Activated CD4-positive, CD25-positive, alpha-beta regulatory T cell treated with anti-CD3 and anti-CD28 coated beads, Interleukin-2, amount 50 U/mL, for 16 hours (primary cell): Measurements from ENCODE around the gene SEC14L6.
"Not testable (repeated sequence)": the region's sequence is repeated elsewhere in the genome, so short reads cannot be mapped to it uniquely, and the experiment has no call there.

ENCODE experiments used
- DNase-seq: peaks from one replicate; pipeline ENCODE4 v3.0.0-alpha.2; 2020; ENCODE audit warnings: low read depth, low spot score

The SEC14L6 gene

DNA sequence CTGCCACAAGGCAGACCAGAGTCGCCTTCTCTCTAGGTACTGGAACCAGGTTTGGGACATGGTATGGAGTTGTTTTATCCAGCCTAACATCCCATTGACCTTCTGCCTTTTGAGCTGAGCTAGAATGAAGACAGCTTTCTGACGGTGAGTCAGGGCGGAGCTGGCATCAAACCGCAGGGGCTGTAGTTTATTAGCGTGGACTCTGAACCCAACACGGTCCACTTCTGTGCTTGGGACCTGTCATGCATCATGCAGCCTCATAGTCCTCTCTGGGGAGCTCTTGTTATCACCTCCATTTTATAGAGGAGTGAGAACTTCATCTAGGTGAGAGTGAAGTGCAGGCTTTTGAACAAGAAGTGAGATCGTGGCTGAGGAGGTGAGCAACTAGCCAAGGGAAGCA lies 19.6 kb upstream of the SEC14L6 start:
- DNase-seq = no peak

DNA sequence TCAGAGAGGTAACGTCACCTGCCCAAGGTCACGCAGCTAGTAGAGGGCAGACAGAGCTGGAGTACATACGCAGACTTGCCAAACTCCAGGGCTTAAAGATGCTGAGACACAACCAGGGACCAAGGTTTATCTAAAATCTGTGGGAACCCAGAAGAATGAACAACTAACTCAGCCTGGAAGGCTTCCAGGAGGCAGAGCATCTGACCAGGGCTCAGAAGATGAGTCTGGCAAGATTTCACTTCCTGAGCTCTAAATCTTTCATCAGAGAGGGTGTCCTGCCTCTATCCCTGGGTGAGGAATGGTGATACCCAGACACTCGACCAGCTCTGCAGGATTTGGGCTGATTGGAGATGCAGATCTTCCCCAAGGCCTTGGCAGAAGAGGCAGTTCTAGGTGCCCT lies 18.8 kb upstream of the SEC14L6 start:
- DNase-seq = no peak

DNA sequence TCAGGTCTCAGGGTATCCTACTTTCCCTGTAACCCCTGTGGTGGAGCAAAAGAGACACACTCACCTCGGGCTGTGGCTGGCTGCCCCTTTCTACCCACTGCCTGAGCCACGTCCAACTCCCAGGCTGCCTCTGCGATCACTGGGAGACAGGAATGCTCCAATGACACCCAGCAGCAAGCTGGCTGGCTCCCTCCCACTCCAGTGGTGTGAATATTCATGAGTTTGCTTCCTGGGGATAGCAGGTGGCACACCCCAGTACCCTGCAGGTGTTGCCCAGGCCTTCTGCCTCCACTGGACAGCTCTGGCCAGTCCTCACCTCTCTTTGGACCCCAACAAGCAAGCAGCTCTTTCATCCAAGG lies 18.2 kb upstream of the SEC14L6 start:
- no peak for DNase-seq

DNA sequence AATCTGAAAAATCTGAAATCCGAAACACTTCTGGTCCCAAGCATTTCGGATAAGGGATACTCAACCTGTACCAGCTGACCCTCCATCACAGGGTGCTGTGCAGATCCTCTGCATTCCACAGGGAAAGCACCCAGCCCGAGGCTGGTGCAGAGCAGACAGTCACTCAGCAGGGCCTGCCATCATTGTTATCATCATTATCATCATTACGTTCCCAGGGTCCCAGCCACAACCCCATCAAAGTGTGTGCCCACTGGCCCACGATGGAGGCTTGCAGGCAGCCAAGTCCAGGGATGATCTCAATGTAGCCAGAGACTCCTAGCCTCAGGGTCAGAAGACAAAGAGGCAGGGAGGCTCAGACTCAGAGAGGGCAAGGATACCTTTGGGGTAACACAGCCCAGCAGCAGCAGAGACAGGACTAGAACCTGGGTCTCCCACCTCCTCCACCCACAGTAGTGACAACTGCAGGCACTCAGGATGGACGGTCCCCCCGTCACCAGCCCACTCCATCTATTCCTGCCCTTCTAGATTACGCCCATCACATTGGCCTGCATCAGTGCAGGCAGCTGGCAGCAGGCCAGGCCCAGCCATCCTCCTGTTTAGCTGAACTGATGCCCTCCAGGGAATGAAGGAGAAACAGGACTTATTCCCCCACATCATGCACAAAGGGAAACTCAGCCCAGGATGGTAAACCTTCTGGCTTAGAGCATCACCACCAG lies 17.7 kb upstream of the SEC14L6 start:
- DNase-seq = no peak

DNA sequence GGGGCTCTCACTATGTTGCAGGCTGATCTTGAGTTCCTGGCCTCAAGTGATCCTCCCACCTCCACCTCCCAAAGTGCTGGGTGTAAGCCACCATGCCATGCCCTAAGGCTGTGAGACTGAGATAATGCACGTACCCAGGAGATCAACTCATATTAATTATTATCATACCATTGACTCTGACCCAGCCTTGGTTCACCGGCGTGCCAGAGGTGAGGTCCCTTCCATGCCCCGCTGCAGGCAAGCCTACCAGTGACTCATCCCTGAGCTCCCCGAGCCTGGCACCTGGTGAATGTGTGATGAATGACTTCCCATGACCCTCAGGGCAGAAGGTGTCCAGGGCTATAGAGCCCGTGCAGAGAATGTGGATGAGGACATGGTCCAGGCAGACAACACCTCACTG lies 15.8 kb upstream of the SEC14L6 start:
- DNase-seq = no peak

DNA sequence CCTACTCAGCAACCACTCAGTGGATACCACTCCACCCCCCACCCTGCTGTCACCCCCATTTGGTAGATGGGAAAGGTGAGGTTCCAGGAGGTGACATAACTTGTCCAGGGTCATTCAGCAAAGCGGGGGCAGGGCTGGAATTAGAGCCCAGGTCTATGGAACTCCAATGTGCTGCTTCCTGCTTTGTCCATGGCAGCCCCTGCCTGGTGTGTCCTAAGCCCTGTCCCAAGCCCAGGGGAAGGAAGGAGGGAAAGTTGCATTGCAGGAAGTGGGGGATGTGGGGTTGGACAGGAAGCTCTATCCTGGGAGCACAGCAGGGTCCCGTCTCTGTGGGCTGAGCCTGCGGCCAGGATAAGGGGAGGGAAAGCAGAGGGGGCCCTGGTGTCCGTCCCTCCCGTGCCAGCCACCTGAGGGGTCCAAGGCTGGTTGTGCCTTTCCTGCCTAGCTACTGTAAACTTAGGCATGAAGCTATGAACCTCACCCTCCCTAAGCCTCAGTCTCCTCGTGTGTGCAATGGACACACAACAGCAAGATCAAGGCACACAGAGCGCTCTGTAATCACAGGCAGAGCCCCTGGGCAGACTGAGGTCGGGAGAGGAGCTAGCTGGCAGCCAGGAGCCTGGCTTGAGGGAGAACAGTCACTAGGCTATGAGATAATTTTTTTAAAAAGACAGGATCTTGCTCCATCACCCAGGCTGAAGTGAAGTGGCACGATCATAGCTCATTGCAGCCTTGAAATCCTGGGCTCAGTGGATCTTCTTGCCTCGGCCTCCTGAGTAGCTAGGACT lies 15.1 kb upstream of the SEC14L6 start:
- no peak for DNase-seq

DNA sequence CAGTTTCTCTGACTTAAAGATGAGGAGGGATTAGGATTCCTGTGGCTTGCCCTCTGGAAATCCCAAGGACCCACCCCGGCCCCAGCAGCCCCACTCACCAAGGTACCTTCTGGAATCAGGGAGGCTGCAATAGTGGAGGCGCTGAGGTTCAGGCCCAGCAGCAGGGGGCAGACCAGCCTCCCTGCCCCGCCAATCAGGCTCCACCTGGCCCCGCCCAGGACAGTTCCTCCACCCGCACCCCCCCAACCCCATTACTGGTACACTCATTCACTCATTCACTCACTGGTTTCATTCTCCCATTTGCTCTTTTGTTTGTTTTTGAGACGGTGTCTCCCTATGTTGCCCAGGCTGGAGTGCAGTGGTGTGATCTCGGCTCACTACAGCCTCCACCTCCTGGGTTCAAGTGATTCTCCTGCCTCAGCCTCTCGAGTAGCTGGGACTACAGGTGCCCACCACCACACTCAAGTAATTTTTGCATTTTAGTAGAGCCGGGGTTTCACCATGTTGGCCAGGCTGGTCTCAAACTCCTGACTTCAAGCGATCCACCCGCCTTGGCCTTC lies 14.2 kb upstream of the SEC14L6 start:
- not testable (repeated sequence) for DNase-seq

DNA sequence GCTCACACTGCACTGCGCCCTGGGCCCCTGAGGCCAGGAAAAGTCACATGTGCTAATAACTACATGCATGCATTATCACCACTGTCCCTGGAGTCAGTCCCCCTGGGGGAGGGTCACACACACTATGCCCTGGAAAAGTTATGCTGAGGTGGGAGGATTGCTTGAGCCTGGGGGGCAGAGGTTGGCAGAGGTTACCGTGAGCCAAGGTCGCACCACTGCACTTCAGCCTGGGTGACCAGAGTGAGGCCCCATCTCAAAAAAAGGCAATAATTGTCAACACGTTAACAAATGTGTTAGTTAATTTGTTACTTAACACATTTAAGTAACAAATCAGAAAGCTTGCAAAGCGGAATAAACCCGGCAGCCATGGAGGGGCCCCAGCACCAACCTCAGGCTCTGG lies 13.3 kb upstream of the SEC14L6 start:
- no peak for DNase-seq

DNA sequence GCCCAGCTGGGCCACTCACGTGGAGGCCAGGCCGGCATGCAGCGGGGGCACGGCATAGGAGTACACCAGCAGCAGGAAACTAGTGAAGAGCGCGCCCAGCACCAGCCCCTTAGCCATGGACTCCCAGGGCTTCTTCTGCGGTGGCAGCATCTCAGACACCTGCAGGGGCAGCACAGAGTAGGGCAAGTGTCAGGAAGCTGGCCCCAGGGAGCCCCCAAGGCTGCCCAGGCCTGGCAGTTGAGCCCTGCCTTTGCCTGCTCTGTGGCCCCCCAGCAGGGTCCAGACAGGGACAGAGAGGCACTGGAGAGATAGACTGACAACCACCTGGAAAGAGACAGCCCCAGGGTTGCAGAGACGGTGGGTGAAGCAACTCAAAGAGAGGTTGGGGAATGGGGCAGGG lies 10.7 kb upstream of the SEC14L6 start:
- DNase-seq = no peak

DNA sequence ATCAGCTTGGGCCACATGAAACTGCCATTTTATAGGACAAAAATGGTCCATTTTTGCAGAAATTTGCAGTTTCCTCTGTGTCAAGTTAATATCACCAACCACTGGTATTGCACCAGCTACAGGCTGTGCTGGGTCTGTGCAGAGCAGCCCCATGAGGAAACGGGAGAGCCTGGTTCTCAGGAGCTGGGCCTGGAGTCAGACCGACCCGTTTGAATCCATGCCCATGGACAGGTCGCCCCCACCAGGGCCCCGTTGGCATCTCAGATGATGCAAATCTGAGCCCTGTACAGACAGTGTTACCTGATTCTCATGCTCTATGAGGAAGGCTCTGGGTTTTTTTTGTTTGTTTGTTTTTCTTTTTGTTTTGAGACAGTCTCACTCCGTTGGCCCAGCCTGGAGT lies 9.8 kb upstream of the SEC14L6 start:
- DNase-seq = no peak

DNA sequence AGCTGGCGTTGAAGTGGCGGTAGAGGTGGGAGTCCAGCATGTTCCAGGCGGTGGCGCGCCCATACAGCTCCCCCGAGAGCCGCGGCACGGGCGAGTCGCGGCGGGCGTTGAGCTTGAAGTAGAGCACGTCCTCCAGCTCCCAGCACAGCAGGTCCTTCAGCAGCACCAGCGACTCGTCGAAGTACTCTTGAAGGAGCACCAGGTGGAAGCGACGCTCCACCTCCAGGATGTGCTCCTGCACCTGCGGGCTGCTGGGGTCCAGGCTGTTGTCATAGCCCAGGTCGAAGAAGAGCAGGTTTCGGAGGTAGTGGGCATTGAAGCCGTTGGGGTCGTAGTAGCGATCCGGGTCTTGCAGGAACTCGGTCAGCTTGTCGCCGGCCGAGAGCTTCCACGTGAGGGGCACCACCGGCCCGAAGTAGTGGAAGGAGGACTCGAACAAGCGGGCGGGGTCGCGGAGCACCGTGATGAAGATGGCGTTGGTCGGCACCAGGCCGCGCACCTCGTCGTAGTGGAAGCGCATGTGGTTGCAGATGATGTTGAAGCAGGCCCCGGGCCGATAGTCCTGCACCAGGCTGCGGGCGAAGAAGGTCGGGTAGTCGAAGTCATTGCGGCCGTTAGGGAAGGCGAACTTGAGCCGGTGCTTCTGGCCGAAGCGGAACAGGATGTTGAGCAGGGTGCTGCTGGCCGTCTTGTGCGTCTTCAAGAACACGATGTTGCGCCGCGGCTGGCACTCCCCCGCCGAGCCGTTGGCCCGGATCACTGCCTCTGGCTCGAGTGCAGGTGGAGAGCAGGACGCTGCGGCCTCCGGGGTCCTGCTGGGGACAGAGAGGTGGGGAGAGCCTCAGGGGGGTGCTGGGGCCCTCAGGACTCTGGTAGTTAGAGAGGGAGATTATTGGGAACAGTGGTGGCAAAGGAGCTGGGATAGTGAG lies 9.0 kb upstream of the SEC14L6 start:
- DNase-seq = no peak

DNA sequence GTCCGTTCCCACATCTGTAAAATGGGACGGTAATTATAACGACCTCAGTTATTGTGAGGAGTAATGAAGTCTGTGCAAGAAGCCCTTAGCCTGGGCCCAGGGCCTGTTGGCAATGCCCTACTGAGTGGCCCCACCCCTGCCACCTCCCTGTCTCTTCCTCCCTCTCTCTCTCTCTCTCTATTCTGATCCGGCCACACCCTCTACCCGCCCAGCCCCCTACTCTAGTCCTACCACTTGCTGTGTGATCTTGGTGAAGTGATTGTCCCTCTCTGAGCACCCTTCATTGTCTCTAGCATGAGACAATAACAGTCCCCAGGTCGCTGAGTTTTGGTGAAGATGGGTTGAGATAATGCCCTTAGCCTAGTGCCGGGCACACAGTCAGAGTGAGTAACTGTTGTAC lies 7.4 kb upstream of the SEC14L6 start:
- no peak for DNase-seq

DNA sequence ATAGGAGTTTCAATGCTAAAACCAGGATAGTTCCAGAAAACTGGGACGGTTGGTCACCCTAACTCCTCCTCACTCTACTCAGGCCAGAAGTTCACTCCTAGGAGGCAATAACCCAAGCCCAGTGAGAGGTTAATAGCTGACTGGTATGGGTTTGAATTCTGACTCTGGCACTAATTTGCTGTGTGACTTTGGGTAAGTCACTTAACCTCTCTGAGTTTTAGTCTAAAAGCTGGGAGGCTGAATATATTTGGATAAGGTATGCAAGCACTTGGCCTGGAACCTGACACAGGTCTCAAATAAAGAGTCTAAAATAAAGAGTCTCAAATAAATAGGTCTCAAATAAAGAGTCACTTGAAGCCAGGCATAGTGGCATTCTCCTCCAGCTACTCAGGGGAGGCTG lies 6.2 kb upstream of the SEC14L6 start:
- DNase-seq = no peak

DNA sequence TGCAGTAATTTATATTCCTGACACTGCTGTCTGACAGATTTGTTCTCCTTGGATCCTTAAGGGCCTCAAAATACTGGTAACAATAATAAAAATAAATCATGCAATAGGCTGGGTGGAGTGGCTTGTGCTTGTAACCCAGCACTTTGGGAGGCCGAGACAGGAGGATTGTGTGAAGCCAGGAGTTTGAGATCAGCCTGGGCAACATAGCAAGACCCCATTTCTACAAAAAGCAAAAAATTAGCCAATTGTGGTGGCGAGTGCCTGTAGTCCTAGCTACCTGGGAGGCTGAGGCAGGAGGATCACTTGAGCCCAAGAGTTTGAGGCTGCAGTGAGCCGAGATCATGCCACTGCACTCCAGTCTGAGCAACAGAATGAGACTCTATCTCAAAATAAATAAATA lies 5.3 kb upstream of the SEC14L6 start:
- DNase-seq = not testable (repeated sequence)

DNA sequence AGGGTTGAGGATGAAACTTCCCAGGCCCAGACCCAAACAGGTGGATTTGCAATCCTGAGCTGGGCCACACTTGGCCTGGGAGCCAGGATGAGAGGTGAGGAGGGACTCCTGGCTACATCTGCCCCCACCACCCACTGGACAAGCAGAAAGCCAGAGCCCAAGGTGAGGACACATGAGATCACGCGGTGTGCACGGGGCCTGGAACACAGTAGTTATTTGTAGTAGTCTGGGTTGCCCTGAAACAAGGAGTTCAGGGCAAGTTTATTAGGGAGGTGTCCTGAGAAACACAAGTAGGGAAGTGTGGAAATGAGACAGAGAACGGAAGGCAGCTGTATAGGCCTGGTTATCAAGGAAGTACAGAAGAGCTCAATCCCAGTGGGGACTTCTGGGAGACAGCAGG lies 647 bp upstream of the SEC14L6 start:
- no peak for DNase-seq

DNA sequence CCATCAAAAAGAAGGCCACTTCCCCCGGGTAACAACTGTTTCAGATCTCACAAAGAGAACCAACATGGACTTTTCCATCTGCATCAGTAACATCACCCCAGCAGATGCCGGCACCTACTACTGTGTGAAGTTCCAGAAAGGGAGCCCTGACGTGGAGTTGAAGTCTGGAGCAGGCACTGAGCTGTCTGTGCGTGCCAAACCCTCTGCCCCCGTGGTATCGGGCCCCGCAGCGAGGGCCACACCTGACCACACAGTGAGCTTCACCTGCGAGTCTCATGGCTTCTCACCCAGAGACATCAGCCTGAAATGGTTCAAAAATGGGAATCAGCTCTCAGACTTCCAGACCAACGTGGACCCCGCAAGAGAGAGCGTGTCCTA lies 3.7 kb downstream of the SEC14L6 start:
- no peak for DNase-seq

DNA sequence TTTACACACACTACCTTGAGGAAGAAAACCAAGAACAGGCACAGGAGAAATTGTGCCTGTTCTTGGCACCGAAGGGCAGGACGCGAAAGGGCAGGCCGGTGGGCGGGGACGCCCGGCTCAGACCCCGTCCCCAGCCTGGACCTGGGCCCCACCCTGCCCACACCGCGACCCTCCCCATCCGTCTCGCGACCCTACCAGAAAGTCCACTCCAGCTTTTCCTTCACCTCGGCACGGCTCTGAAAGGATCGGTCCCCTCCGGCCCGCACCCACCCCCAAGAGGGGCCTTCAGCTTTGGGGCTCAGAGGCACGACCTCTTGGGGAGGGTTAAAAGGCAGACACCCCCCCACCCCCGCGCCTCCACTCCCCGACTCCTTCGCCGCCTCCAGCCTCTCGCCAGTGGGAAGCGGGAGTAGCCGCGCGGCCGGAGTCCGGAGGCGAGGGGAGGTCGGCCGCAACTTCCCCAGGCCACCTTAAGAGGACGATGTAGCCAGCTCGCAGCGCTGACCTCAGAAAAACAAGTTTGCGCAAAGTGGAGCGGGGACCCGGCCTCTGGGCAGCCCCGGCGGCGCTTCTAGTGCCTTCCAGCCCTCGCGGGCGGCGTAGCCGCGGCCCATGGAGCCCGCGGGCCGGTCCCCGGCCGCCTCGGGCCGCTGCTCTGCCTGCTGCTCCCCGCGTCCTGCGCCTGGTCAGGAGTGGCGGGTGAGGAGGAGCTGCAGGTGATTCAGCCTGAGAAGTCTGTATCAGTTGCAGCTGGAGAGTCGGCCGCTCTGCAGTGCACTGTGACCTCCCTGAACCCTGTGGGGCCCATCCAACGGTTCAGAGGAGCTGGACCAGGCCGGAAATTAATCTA lies 4.4 kb downstream of the SEC14L6 start:
- no peak for DNase-seq

DNA sequence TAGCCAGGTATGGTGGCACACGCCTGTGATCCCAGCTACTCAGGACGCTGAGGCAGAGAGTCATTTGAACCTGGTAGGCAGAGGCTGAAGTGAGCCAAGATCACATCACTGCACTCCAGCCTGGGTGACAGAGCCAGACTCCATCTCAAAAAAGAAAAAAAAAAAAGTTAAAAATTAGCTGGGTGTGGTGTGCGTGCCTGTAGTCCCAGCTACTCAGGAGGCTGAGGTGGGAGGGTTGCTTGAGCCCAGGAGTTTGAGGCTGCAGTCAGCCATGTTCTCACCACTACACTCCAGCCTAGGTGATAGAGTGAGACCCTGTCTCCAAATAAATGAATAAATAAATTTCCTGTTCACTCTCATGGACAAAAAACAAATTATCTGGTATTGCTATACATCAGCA lies 5.0 kb downstream of the SEC14L6 start:
- DNase-seq = not testable (repeated sequence)

DNA sequence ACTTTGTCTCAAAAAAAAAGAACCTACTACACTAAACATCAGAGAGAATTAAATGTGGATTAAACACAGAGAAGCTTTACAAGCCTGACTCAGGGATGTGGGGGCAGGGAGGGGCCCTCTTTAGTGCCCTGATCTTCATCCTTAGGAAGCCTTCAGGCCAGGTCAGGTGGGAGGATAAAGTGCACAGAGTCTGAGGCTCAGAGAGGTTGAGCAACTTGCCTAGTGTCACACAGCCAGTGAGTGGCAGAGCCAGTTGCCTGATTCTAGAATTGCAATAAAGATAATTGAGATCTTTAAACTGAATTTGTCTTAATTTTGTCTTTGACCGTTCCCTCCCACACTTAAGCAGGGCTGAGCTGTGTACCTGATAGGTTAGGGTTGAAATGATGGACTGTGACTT lies 7.2 kb downstream of the SEC14L6 start:
- no peak for DNase-seq

DNA sequence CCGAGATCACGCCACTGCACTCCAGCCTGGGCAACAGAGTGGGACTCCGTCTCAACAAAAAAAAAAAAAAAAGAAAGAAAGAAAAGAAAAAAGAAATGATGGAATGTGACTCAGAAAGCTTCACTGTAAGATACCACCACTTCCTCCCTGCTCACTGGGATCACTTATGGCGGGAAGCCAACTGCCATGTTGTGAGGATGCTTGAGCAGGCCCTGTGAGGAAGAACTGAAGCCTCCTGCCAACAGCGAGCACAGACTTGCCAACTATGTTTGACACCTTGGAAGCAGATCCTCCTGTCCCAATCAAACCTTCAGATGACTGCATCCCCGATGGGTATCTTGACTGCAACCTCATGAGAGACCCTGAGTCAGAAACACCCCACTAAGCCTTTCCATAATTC lies 8.3 kb downstream of the SEC14L6 start:
- no peak for DNase-seq

DNA sequence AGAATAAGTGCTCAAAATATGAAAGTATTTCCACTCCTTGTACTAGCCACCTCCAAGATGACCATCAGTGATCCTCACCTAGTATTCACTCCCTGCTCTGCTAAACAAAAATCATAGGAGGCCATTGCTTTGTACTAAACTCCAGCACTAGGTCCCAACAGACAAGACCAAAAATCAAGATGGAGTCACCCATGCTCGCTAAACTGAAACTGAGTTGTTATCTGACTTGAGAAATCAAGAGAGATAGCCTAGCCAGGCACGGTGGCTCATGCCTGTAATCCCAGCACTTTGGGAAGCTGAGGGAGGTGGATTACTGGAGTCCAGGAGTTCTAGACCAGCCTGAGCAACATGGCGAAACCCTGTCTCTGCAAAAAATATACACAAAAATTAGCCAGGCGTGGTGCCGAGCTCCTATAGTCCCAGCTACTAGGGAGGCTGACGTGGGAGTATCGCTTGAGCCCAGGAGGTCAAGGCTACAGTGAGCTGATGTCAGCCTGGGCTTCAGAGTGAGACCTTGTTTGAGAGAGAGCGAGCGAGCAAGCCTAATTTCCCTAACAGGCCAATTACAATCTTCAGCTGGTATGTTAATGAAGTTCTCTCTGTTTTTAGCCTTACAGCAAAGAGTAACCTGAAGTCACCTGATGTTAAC lies 9.3 kb downstream of the SEC14L6 start:
- DNase-seq = no peak
